GM21576 (cell line): ENCODE measurements around the gene CRTAC1.

Experiments
- ATAC-seq: cut with Tn5 transposase; IDR thresholded peaks from one replicate; pipeline ENCODE4 v1.9.1; 2021; ENCODE audit warnings: mild to moderate bottlenecking, moderate library complexity; ENCODE audit not compliant: unreplicated experiment

The CRTAC1 gene

GRCh38 chr10:98030991-98031431 is 590 bp upstream of the CRTAC1 start:
- no peak for ATAC-seq

- ATAC-seq, result no peak
Observed at GRCh38 chr10:98029149-98030092, 1.0 kb downstream of the CRTAC1 start.

- ATAC-seq, result no peak
Observed at GRCh38 chr10:98028168-98028770, 2.2 kb downstream of the CRTAC1 start.

- ATAC-seq, result no peak
Observed at GRCh38 chr10:98023024-98023423, 7.4 kb downstream of the CRTAC1 start.

GRCh38 chr10:98020784-98021183 is 9.6 kb downstream of the CRTAC1 start:
- ATAC-seq, result no peak

- no peak for ATAC-seq
Observed at GRCh38 chr10:98020254-98020653, 10.2 kb downstream of the CRTAC1 start.

GRCh38 chr10:98019784-98020183 is 10.6 kb downstream of the CRTAC1 start:
- ATAC-seq, result no peak

GRCh38 chr10:98016772-98017475 is 13.5 kb downstream of the CRTAC1 start:
- ATAC-seq, result no peak

GRCh38 chr10:98013776-98014175 is 16.6 kb downstream of the CRTAC1 start:
- no peak for ATAC-seq

- no peak for ATAC-seq
Observed at GRCh38 chr10:98013122-98013521, 17.3 kb downstream of the CRTAC1 start.

- ATAC-seq, result no peak
Observed at GRCh38 chr10:98012644-98013043, 17.8 kb downstream of the CRTAC1 start.

- no peak for ATAC-seq
Observed at GRCh38 chr10:98010939-98011685, 19.3 kb downstream of the CRTAC1 start.

- ATAC-seq, result no peak
Observed at GRCh38 chr10:98006266-98006665, 24.2 kb downstream of the CRTAC1 start.

GRCh38 chr10:98001736-98002135 is 28.7 kb downstream of the CRTAC1 start:
- no peak for ATAC-seq

- ATAC-seq, result no peak
Observed at GRCh38 chr10:98000346-98000745, 30.1 kb downstream of the CRTAC1 start.

- no peak for ATAC-seq
Observed at GRCh38 chr10:97999923-98000248, 30.5 kb downstream of the CRTAC1 start.

- ATAC-seq, result no peak
Observed at GRCh38 chr10:97999066-97999922, 31.1 kb downstream of the CRTAC1 start.

- ATAC-seq, result no peak
Observed at GRCh38 chr10:97991871-97992270, 38.5 kb downstream of the CRTAC1 start.

- ATAC-seq, result no peak
Observed at GRCh38 chr10:97981816-97982215, 48.6 kb downstream of the CRTAC1 start.

GRCh38 chr10:97977673-97978072 is 52.7 kb downstream of the CRTAC1 start:
- no peak for ATAC-seq
